Loucy (cell line): ENCODE results near the gene ANKRD6.

Experiments
- CTCF ChIP-seq: fragments of 200-600 bp; sonication (generic); conservative IDR thresholded peaks from 2 replicates; pipeline ENCODE4 v1.5.1; 2014; ENCODE audit warnings: mild to moderate bottlenecking, antibody characterized with exemption, low read length
- EZH2phosphoT487 ChIP-seq: fragments of 200-600 bp; IDR thresholded peaks from 2 replicates; pipeline ENCODE4 v1.6.1; 2018; ENCODE audit warnings: antibody characterized with exemption, mild to moderate bottlenecking, moderate library complexity, borderline replicate concordance

- TF ChIP-seq CTCF (no peak), EZH2phosphoT487 (no peak)
Measured at GRCh38 chr6:89642956-89643355, 210.0 kb downstream of the ANKRD6 start.
